H1 (cell line): ENCODE results near the gene TTC4. TPM values are rescaled to one million over a fixed set of nuclear protein-coding genes. Genes with fewer than 3 reads are reported as not detected.

Experiments used
- ATF3 ChIP-seq: IDR thresholded peaks from 2 replicates; pipeline ENCODE4 v1.6.1; 2011; ENCODE audit warnings: low read depth, mild to moderate bottlenecking, low read length; ENCODE audit not compliant: insufficient read depth
- RBBP5 ChIP-seq: IDR thresholded peaks from 2 replicates; pipeline ENCODE4 v1.7.1; 2012; ENCODE audit warnings: low read depth, mild to moderate bottlenecking, inconsistent platforms, low read length, moderate library complexity, borderline replicate concordance
- RXRA ChIP-seq: IDR thresholded peaks from 2 replicates; pipeline ENCODE4 v1.6.1; 2011; ENCODE audit warnings: low read depth, mild to moderate bottlenecking, low read length, moderate library complexity; ENCODE audit not compliant: insufficient read depth
- SAP30 ChIP-seq: fragments of 300-600 bp; sonication (generic); IDR thresholded peaks from 2 replicates; pipeline ENCODE4 v1.7.1; 2012; ENCODE audit warnings: low read length, moderate library complexity, mild to moderate bottlenecking, inconsistent platforms; ENCODE audit not compliant: insufficient read depth, insufficient replicate concordance
- SP1 ChIP-seq: IDR thresholded peaks from 2 replicates; pipeline ENCODE4 v1.6.1; 2011; ENCODE audit warnings: low read depth, low read length
- SP4 ChIP-seq: IDR thresholded peaks from 2 replicates; pipeline ENCODE4 v1.6.1; 2012; ENCODE audit warnings: low read length, inconsistent platforms
- SUZ12 ChIP-seq: fragments of 200-600 bp; sonication (generic); IDR thresholded peaks from 2 replicates; pipeline ENCODE4 v1.6.1; 2012; ENCODE audit warnings: mild to moderate bottlenecking, inconsistent platforms, low read length, moderate library complexity, mixed read lengths
- ZNF274 ChIP-seq: IDR thresholded peaks from 2 replicates; pipeline ENCODE4 v1.7.0; 2012; ENCODE audit warnings: low read length, borderline replicate concordance; ENCODE audit errors: extremely low read depth
- polyA plus RNA-seq, 7 experiments: library from polyadenylated mRNA; depleted of rRNA in 3 of 7; stranded (reverse) in 5 of 7; unstranded in 2 of 7; fragments of >200 nt in 5 of 7; fragments of 200-250 nt in 2 of 7; gene quantifications; 1 replicate in 5 of 7; 2 replicates in 1 of 7; 4 replicates in 1 of 7; pipeline versions ENCODE4 v1.2.1 to v1.2.3, GENCODE V29; 2011 to 2013; ENCODE audit warnings: missing spikeins in 2 of 7, mixed read lengths in 2 of 7
- total RNA-seq: library from RNA; stranded (reverse); fragmentation: NEBNext Ultra II Directional; extraction: Animal tissue kit (Norgen Biotek cat#: 25700); gene quantifications from 2 replicates; pipeline ENCODE4 v1.2.1, GENCODE V29; 2021
- TF ChIP-seq, protein P1 (sequence below): fragments of 300-600 bp; sonication (generic); IDR thresholded peaks from 2 replicates; pipeline ENCODE4 v1.7.1; 2012; ENCODE audit warnings: low read length, moderate library complexity, mild to moderate bottlenecking, inconsistent platforms; ENCODE audit not compliant: insufficient replicate concordance

TTC4 gene
- total and polyA plus RNA-seq, 2 of the 8 experiments (the other 6 are each of a cell fraction or from before 2014, with no cell fraction given): 21.0 to 25.1 TPM

- TF ChIP-seq, protein P1, sequence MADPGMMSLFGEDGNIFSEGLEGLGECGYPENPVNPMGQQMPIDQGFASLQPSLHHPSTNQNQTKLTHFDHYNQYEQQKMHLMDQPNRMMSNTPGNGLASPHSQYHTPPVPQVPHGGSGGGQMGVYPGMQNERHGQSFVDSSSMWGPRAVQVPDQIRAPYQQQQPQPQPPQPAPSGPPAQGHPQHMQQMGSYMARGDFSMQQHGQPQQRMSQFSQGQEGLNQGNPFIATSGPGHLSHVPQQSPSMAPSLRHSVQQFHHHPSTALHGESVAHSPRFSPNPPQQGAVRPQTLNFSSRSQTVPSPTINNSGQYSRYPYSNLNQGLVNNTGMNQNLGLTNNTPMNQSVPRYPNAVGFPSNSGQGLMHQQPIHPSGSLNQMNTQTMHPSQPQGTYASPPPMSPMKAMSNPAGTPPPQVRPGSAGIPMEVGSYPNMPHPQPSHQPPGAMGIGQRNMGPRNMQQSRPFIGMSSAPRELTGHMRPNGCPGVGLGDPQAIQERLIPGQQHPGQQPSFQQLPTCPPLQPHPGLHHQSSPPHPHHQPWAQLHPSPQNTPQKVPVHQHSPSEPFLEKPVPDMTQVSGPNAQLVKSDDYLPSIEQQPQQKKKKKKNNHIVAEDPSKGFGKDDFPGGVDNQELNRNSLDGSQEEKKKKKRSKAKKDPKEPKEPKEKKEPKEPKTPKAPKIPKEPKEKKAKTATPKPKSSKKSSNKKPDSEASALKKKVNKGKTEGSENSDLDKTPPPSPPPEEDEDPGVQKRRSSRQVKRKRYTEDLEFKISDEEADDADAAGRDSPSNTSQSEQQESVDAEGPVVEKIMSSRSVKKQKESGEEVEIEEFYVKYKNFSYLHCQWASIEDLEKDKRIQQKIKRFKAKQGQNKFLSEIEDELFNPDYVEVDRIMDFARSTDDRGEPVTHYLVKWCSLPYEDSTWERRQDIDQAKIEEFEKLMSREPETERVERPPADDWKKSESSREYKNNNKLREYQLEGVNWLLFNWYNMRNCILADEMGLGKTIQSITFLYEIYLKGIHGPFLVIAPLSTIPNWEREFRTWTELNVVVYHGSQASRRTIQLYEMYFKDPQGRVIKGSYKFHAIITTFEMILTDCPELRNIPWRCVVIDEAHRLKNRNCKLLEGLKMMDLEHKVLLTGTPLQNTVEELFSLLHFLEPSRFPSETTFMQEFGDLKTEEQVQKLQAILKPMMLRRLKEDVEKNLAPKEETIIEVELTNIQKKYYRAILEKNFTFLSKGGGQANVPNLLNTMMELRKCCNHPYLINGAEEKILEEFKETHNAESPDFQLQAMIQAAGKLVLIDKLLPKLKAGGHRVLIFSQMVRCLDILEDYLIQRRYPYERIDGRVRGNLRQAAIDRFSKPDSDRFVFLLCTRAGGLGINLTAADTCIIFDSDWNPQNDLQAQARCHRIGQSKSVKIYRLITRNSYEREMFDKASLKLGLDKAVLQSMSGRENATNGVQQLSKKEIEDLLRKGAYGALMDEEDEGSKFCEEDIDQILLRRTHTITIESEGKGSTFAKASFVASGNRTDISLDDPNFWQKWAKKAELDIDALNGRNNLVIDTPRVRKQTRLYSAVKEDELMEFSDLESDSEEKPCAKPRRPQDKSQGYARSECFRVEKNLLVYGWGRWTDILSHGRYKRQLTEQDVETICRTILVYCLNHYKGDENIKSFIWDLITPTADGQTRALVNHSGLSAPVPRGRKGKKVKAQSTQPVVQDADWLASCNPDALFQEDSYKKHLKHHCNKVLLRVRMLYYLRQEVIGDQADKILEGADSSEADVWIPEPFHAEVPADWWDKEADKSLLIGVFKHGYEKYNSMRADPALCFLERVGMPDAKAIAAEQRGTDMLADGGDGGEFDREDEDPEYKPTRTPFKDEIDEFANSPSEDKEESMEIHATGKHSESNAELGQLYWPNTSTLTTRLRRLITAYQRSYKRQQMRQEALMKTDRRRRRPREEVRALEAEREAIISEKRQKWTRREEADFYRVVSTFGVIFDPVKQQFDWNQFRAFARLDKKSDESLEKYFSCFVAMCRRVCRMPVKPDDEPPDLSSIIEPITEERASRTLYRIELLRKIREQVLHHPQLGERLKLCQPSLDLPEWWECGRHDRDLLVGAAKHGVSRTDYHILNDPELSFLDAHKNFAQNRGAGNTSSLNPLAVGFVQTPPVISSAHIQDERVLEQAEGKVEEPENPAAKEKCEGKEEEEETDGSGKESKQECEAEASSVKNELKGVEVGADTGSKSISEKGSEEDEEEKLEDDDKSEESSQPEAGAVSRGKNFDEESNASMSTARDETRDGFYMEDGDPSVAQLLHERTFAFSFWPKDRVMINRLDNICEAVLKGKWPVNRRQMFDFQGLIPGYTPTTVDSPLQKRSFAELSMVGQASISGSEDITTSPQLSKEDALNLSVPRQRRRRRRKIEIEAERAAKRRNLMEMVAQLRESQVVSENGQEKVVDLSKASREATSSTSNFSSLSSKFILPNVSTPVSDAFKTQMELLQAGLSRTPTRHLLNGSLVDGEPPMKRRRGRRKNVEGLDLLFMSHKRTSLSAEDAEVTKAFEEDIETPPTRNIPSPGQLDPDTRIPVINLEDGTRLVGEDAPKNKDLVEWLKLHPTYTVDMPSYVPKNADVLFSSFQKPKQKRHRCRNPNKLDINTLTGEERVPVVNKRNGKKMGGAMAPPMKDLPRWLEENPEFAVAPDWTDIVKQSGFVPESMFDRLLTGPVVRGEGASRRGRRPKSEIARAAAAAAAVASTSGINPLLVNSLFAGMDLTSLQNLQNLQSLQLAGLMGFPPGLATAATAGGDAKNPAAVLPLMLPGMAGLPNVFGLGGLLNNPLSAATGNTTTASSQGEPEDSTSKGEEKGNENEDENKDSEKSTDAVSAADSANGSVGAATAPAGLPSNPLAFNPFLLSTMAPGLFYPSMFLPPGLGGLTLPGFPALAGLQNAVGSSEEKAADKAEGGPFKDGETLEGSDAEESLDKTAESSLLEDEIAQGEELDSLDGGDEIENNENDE: no peak
- TF ChIP-seq SP4: no peak
- no peak for TF ChIP-seq RBBP5
- TF ChIP-seq ATF3: no peak
- TF ChIP-seq ZNF274: no peak
- no peak for TF ChIP-seq SAP30
- TF ChIP-seq SP1: no peak
- no peak for TF ChIP-seq RXRA
- no peak for TF ChIP-seq SUZ12
These were observed 29.6 kb downstream of the TTC4 start (continued) for GRCh38 chr1:54745274-54745673.
